GM13977 (cell line): ENCODE results near the gene HSDL1.
A peak's percentile ranks its signal among the peaks of the same experiment; 100 is the strongest.

Experiments
- DNase-seq: peaks from one replicate; pipeline ENCODE4 v3.0.0; 2012; ENCODE audit warnings: low spot score
- CTCF ChIP-seq: IDR thresholded peaks from 2 replicates; pipeline ENCODE4 v1.5.1; 2012; ENCODE audit warnings: mild to moderate bottlenecking, control low read depth; ENCODE audit not compliant: insufficient read depth; ENCODE audit errors: extremely low read depth, missing control alignments
- in situ Hi-C: fragments of 300-500 bp; cut with MboI; formaldehyde crosslinking; loops from one replicate; pipeline ENCODE4 v1.12.0; 2022; ENCODE audit warnings: low sequenced_read_pairs, low pct_unique_long_range_greater_than_20kb, mixed read lengths, inconsistent platforms; ENCODE audit not compliant: unreplicated experiment

HSDL1 gene

GRCh38 chr16:84091460-84091859 lies 53.5 kb downstream of the HSDL1 start:
- in situ Hi-C loops: no loop called here
- DNase-seq: no peak
- no peak for TF ChIP-seq CTCF

- in situ Hi-C loops: no loop called here
- DNase-seq: no peak
- TF ChIP-seq CTCF: no peak
Measured at GRCh38 chr16:84090211-84090610, 54.8 kb downstream of the HSDL1 start.

GRCh38 chr16:84088695-84089395 lies 56.1 kb downstream of the HSDL1 start:
- DNase-seq: peak; percentile 70
- TF ChIP-seq CTCF: peak; percentile 59

GRCh38 chr16:84087466-84088151 lies 57.4 kb downstream of the HSDL1 start:
- in situ Hi-C loops: loop anchor here (5.0 kb wide), 1 partner anchor 90 kb away; no protein-coding TSS in a partner anchor
- DNase-seq: no peak
- no peak for TF ChIP-seq CTCF

More at GRCh38 chr16:84088695-84089395, 56.1 kb downstream of the HSDL1 start:
- in situ Hi-C loops: loop anchor here (5.0 kb wide), 1 partner anchor 88 kb away; no protein-coding TSS in a partner anchor

GRCh38 chr16:84087001-84087400 lies 58.0 kb downstream of the HSDL1 start:
- in situ Hi-C loops: loop anchor here (5.0 kb wide), 1 partner anchor 90 kb away; no protein-coding TSS in a partner anchor

GRCh38 chr16:84086341-84086740 lies 58.6 kb downstream of the HSDL1 start:
- TF ChIP-seq CTCF: no peak
- in situ Hi-C loops: loop anchor here (5.0 kb wide), 1 partner anchor 91 kb away; no protein-coding TSS in a partner anchor
- DNase-seq: no peak

More at GRCh38 chr16:84087001-84087400, 58.0 kb downstream of the HSDL1 start:
- no peak for TF ChIP-seq CTCF
- no peak for DNase-seq
